ENCODE data around the gene NOTCH1. TPM values are rescaled to one million over a fixed set of nuclear protein-coding genes. Genes with fewer than 3 reads are reported as not detected.
A peak's percentile ranks its signal among the peaks of the same experiment; 100 is the strongest.

Gene NOTCH1
- total and polyA plus RNA-seq, 2 of the 8 experiments (the other 6 are each of a cell fraction or from before 2014, with no cell fraction given) = 6.9 to 55.6 TPM

DNA sequence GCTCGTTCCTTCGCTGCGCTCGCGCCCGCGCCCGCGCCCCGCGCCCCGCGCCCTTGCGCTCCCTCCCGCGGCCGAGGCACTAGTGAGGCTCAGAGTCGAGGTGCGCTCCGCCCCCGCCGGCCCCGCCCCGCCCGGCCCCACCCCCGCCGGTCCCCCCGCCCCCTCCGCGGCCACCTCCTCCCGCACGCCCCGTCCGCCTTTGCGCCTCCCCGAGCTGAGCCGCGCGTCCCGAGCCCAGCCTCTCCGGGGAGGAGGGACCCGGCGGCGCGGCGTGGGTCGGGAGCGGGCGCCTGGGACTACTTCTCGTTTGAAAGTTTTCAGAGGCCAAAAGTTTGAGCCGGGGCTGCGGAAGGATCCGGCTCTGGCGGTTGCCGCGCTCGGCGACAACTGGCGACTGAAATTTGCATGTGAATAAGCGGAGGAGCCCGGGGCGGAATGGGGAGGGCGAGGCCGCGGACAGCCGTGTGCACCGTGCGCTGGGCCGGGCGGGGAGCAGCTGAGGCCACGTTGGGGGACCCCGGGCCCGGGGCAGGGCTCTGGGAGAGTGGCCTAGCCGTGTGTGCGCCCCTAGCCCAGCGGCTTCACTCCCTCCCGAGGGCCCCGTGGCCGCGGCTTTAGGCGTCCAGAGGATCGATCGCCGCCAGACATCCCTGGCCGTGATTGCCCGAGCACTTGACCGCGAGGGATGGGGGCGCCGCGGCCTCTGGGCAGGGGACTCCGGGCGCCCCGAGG, at the start of gene NOTCH1 (continued):
- TF ChIP-seq RBBP5 (IDR thresholded peaks at IDR 0.05; ENCODE audit: borderline replicate concordance, low read depth, low read length) = no peak; the same call in 1 of the 2 replicates
- no peak for TF ChIP-seq KDM1A (IDR thresholded peaks at IDR 0.05; ENCODE audit: borderline replicate concordance, low read length)
- peak; percentile 59; the same call in 1 of the 2 replicates for TF ChIP-seq TAF1 (IDR thresholded peaks at IDR 0.05; ENCODE audit: low read depth, low read length)
- TF ChIP-seq EZH2 (IDR thresholded peaks at IDR 0.05; ENCODE audit: low read depth, low read length, severe bottlenecking) = no peak
- TF ChIP-seq POU5F1 (IDR thresholded peaks at IDR 0.05; ENCODE audit: low read depth, low read length) = 0 out of 2 replicates have a peak, but pooled peaks have one; percentile 44
- peak; percentile 71 for TF ChIP-seq CTBP2 (IDR thresholded peaks at IDR 0.05; ENCODE audit: borderline replicate concordance, insufficient read depth, insufficient read length, low read length)
- TF ChIP-seq TBP (IDR thresholded peaks at IDR 0.05; ENCODE audit: low read depth, low read length) = peak; percentile 42
- no peak for TF ChIP-seq BRCA1 (IDR thresholded peaks at IDR 0.05; ENCODE audit: low read depth, low read length)
- no peak for TF ChIP-seq KDM4A (IDR thresholded peaks at IDR 0.05; ENCODE audit: low read depth, low read length, severe bottlenecking)
- 0 out of 3 replicates have a peak, but pooled peaks of 1 of the 2 experiments have one; percentile 37 for TF ChIP-seq POLR2A (IDR thresholded peaks at IDR 0.05; ENCODE audit: control extremely low read depth in 1 of 2, low read depth in 2 of 2, low read length in 2 of 2)
- TF ChIP-seq HDAC2 (IDR thresholded peaks at IDR 0.05; ENCODE audit: borderline replicate concordance in 1 of 2, low read depth in 2 of 2, low read length in 2 of 2) = 0 out of 4 replicates have a peak, but pooled peaks of 1 of the 2 experiments have one; percentile 11
- TF ChIP-seq SIN3A (conservative IDR thresholded peaks at IDR 0.05 in 1 of 2, IDR thresholded peaks at IDR 0.05 in 1 of 2; ENCODE audit: low read depth in 1 of 2, low read length in 2 of 2) = peak in 1 of 2 experiments; percentile 47; a peak in 1 of 4 replicates
- no peak for TF ChIP-seq JUN (IDR thresholded peaks at IDR 0.05; ENCODE audit: low read depth, low read length)
- peak; percentile 82 for TF ChIP-seq CHD2 (IDR thresholded peaks at IDR 0.05; ENCODE audit: low read length)
- TF ChIP-seq EP300 (IDR thresholded peaks at IDR 0.05; ENCODE audit: borderline replicate concordance in 1 of 2, low read depth in 2 of 2, low read length in 2 of 2) = no peak
